ENCODE measurements around the gene C1QTNF3.

GRCh38 chr5:34047774-34048572, 5.0 kb upstream of the C1QTNF3 start:
- TF ChIP-seq CTCF (IDR thresholded peaks at IDR 0.05) (no peak), POLR2AphosphoS5 (IDR thresholded peaks at IDR 0.05) (no peak), EP300 (IDR thresholded peaks at IDR 0.05; ENCODE audit: low read depth) (no peak), POLR2A (IDR thresholded peaks at IDR 0.05) (no peak)

All from transverse colon (tissue), 4 donors.